Astrocyte (in vitro differentiated cells and primary cell): ENCODE data around the gene CNTNAP2.

Experiments used
- CTCF ChIP-seq: IDR thresholded peaks from 2 replicates; pipeline ENCODE4 v1.5.1; 2011; ENCODE audit warnings: low read depth, mild to moderate bottlenecking, inconsistent platforms, low read length, moderate library complexity; ENCODE audit not compliant: insufficient read depth
- EZH2 ChIP-seq: IDR thresholded peaks from 2 replicates; pipeline ENCODE4 v1.6.1; 2012; ENCODE audit warnings: mild to moderate bottlenecking, low read length, inconsistent platforms; ENCODE audit not compliant: insufficient read depth

GRCh38 chr7:147436718-147437117 is 1320.1 kb downstream of the CNTNAP2 start:
- TF ChIP-seq CTCF (no peak), EZH2 (no peak)
